Measurements from ENCODE around the gene ACY1.

The ACY1 gene

DNA sequence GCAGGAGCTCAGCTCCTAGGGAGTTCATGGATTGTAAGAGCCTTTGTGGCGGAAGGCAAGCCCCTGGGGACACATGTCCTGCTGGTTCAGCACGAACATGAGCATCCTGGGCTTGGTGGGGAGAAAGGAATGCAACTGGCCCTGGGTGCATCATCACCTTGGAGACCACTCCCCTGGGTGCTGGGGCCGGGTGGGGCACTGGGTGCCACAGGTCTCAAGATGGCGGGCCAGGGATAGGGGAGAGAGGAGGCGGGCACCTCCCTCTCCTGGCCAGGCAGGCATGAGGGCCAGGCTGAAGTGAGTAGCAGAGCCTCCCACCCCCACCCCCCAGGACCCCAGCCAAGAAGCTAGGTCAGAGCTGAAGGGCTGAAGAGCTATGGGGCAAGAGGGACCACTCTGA lies 16.8 kb upstream of the ACY1 start:
- FAIRE-seq: no peak

DNA sequence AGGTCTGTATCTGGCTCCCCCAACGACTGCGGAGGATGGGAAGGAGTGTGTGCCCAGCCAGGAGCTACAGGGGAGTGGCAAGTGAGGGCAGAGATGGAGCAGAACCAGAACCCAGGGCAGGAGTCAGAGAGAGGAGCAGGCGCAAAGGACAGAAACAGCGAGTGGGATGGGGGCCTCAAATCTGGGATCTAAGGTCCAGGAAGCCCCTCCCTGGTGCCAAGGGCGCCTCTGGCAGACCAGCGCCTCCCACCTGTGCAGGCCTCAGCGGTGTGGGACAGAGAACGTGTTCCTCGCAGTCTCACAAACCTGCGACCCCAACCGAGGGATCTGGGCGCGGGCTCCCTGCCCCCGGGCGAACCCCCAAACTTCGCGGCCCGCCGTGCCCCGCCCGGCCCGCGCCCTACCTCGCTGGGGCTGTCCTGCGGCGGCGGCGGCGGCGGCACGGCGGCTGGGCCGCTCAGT lies 16.4 kb upstream of the ACY1 start:
- no peak for FAIRE-seq

DNA sequence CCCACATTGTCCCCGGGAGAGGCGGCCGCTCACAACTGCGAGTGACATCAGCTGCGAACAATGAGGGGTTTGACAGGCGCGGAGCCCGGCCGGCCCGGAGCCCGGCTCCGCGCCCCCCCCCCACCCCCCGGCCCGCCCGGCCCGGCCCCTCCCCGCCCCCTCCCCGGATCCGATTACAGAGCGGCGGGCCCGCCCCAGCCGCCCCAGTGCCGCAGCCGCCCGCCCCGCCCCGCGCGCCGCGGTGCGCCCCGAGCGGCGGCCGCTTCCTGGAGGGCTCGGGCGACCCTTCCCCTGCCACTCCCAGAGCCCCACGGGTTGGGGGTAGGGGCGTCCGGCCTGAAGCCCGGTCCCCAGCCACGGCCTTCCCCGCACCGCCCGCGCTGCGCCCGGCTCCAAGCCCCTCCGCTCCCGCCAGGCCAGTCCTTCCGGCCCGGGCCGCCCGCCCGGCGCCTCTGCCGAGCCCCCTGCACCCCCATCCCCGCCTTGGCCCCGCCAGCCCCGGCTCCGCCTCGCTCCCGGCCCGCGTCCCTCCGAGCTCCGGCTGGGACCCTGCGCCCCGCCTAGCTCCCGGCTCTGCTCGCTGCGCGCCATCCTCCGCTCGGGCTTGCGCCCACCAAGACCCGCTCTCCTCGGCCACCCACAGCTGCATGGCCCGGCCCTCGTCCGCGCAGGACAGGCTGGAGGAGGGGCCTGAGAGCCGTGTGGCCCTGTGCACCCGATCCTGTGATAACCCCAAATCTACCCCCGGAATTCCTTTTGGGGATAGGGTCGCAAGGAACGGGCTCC lies 15.8 kb upstream of the ACY1 start, which contains the start of gene PCBP4:
TSS of gene PCBP4 (minus strand) at position 71 of the 786 bp plus-strand sequence. CDS start 6,214 bp downstream, outside the sequence.
- FAIRE-seq: no peak

DNA sequence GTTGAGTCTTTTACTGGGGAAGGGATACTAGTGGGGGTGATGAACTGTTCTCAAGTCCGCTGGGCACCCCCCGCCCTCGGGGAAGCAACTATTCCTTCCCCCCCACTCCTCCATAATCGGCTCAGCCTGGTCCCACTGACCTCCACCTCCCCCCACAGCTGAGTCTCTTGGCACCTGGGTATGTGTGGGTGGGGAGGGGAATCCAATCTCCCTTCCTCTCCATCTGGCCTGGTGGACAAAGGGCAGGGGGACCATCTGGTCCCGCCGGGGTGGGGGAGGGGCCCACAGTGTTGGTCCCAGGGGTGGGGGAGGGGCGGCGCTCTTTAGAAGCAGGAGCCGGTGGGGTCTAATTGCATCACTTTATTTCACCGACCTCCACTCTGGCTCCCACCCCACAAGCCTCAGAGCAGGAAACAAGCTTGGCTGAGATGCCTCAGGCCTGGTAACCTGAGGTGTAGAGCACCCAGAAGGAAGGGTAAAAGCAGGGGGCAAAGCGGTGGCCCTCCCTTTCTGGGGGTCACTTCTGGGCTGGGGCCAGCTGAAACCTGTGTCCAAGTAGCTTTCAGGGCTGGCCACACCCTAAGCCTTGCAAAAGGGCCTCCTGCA lies 15.1 kb upstream of the ACY1 start:
- no peak for FAIRE-seq

DNA sequence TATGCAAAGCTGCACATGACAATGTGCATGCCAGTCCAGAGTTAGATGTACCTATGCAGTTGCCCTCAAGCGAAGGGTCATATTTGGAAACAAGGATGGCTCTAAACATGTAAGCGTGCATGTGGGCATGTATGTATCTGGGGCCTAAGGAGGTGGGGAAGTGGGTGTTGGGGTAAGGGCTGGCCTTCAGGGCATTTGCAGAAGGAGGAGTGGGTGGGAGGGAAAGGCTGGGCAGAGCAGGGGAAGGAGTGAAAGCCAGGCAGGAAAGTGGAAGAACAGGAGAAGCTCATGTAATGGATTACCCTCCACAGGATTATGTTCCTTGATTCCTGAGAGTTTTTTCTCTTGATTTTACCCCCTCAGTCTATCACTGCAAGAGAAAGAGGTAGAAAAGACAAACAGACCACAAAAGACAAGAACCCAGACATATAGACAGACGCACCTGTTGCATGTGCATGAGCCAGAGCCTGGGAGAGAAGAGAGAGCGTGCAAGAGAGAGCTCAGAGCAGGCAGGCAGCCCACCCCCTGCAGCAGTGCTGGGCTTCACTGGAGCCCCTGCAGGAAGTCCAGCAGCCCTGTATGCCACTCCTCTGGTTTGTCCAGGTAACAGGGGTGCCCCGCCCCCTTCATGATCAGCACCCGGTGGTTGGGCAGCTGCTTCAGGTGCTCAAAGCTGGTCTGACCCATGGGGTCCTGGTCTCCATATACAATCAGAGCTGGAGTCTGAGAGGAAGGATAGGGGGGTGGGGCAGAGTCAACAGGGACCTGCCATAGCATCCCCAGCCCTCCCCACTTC lies 14.3 kb upstream of the ACY1 start:
- no peak for FAIRE-seq

DNA sequence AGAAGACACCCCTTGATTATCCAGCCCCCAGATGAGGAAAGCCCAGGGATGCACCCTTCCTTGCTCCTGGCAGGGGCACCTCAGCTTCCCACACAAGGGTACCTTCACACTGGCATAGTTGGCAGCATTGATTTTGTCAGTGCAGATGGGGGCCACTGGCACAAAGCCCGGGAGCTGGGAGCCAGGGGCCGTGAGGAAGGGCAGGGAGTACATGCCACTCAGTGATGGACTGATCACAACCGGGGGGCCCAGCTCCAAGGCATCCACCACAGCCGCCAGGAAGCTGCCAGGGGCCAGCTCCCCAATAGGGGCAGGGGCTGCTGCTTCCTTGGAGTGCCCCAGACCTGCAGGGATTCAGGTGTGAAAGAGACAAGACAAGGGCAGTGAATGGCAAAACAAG lies 13.5 kb upstream of the ACY1 start:
- FAIRE-seq: no peak

DNA sequence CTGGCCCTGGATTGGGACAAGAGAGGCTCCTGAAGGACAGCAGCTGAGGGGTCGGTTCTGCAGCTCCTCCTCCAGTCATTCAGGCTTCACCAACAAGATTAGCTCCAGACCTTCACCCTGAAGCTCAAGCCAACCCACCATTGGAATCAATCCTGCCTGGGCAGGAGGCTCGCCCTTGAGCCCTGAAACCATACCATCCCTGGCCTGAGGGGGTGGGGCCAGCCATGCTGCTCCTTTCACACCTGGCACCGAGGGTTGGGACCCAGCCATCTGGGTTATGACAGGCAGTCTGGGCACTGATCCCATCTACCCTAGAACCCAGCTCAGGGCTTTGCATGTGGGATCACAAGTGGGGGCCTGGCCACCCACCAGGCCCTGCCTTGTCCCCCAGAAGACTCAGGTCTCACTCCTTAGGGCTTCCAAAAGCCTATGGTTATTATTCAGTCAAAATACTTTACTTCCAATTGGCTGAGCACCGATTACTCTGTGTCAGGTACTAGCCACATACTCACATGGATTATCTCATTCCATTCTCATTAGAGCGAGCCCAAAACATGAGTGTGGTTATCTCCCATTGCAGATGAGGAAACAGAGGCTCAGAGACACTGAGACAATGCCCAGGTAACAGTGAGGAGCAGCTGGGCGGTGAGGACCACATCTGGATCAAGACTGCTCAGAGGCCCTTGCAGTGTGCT lies 12.6 kb upstream of the ACY1 start:
- FAIRE-seq: no peak

DNA sequence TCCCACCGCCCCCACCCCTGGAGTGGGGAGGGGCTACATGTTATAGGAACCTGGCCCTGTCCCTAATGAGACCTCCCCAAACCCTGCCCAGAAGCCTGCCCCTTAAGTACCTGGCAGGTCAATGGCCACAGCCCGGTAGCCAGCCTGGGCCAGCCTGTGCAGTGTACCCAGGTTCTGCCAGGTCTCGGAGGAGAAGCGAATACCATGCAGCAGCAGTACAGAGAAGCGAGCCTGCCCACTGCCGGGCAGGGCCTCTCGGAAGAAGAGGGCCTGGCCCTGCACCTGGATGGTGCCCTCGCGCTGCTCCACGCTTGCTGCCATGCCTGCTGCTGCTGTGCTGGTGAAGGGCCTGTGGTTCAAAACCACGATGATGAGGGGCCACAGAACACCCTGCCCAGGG lies 12.0 kb upstream of the ACY1 start:
- no peak for FAIRE-seq

DNA sequence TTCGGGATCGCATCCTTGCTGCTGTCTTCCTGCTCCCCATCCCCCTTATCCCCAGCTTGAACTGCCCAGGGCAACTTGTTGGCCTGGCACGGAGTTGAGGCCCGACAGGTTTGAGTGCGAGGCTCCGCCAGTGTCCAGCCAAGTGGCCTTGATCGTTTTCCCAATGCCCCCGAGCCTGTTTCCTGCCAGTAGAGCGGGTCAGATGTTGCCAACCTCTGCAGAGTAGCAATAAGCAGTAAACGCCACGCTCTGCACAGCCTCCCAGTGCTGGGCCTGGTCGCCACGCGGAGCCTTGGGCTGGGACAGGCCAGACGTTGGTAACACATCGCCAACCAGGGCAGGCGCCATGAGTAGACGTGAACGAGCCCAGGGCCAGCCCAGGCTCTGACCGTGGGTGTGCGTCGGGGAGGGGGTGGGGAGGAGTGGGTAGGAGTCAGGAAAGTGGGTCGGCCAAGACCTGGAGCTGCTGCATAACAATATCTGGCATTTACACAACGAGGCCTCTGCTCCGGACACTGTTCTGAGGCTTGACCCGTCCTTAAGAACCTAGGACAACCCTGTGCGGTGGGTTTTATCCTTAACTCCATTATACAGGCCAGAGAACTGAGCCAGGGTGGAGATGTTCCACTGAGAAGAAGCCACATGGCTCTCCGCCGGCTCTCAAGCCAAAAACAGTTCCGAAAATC lies 8.9 kb upstream of the ACY1 start:
- no peak for FAIRE-seq

DNA sequence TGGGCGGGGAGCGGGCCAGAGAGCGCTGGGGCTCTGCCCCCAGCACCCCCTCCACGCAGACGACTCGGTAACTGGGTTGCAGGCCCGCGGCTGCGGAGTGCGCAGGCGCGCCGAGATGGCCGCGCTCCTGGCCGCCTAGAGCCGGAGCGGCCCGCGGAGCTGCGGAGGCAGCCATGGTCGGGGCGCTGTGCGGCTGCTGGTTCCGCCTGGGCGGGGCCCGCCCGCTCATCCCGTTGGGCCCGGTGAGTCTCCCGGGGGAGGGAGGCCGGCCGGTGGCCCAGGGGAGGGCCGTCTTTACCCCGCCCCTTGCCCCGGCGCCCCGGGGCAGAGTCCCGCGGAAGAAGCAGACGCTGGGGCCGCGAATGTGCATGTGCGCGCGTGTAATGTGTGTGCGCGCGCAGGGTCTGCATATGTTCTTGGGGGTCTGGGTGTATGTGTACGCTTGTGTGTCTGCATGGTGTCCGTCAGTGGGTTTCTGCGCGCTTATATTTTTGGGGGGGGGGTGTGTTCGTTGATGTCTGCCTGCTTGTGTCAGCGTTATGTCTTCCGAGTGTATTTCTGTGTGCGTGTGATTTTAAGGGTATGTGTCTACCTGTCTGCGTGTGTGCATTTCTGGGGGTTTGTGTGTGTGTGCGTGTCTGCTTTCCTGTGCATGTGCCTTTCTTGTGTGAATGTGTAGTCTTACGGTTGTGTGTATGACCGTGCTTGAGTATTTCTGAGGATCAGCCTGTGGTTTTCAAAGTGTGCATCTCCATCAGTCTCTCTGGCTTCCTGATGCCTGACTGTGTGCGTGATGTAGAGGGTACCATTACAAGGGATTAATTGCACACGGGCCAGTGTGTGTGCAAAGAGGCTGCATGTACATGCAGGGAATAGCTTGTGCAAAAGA lies 8.1 kb upstream of the ACY1 start, which contains the start of gene ABHD14A:
TSS of gene ABHD14A (plus strand) at position 102 of the 889 bp plus-strand sequence. CDS start at position 174, 72 bp downstream.
- FAIRE-seq: no peak

DNA sequence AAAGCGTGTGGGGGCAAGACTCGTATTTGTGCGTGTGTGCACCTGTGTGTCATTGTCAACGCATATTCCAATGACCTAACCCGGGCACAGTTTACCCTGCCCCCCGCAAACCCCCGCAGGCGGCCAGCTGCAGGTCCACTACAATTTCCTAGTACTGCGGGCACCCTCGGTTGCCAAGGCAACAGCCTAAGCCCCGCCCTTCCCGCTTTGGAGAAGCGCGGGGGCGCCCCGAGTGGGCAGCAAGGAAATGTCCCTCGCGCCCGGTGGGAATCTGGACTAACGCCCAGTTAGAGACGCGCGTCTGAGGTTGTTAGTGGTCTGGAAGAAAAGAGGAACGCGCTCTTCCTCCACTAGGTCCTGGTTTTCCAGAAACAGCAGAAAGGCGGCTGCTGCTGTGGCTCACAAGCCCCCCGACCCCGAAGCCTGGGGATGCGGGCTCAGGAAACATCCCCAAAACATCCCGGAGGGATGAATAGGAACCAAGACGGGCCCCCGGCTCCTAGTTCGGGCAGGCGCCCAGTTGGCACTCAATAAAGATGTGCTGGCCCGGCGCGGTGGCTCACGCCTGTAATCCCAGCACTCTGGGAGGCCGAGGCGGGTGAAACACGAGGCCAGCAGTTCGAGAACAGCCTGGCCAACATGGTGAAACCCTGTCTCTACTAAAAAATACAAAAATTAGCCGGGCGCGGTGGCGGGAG lies 7.3 kb upstream of the ACY1 start:
- FAIRE-seq: no peak

DNA sequence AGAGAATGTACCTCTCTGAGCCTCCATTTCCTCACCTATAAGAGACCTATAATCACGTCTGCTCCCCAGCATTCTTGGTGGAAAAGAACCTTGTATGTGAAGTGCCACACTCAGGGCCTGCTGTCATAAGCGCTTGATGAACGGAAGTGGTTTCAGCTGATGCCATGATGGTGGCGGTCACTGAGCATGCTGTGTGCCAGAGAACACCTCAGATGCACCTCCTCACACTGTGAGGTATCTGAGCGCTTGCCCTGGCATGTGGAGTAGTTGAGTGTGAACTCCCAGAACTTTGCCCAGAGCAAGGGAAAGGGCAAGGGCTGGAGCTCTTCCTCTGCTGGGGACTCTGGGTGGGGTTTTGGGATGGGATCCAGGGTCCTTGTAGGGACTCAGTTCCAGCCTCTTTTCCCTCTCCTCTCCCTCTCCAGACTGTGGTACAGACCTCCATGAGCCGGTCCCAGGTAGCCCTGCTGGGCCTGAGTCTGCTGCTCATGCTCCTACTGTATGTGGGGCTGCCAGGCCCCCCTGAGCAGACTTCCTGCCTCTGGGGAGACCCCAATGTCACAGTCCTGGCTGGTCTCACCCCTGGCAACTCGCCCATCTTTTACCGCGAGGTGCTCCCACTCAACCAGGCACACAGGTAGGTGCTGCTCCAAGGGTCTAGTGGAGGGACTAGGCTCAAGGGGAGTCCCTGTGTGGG lies 5.7 kb upstream of the ACY1 start:
- FAIRE-seq: no peak

DNA sequence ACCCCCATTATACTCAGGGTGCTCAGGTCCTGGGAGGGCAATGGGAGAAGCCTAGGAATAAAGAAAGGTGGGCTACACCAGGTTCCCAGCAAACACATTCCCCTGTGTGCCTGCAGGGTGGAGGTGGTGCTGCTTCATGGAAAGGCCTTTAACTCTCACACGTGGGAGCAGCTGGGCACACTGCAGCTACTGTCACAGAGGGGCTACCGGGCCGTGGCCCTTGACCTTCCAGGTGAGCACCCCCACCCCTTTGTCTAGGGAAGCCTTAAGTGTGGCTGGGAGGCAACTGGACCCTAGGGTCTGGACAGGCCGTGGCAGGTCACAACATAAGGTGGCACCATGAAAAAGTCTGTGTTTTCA lies 5.2 kb upstream of the ACY1 start:
- FAIRE-seq: no peak

DNA sequence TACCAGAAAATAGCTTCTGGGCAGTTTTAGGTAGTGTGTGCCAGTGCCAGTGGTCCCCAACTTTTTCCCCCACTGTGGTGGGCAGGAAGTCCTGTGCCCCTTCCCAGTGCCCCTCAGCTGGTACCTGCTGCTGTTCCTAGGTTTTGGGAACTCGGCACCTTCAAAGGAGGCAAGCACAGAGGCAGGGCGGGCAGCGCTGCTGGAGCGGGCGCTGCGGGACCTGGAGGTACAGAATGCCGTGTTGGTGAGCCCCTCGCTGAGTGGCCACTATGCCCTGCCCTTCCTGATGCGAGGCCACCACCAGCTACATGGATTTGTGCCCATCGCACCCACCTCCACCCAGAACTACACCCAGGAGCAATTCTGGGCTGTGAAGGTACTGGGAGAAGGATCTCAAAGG lies 3.1 kb upstream of the ACY1 start:
- no peak for FAIRE-seq

DNA sequence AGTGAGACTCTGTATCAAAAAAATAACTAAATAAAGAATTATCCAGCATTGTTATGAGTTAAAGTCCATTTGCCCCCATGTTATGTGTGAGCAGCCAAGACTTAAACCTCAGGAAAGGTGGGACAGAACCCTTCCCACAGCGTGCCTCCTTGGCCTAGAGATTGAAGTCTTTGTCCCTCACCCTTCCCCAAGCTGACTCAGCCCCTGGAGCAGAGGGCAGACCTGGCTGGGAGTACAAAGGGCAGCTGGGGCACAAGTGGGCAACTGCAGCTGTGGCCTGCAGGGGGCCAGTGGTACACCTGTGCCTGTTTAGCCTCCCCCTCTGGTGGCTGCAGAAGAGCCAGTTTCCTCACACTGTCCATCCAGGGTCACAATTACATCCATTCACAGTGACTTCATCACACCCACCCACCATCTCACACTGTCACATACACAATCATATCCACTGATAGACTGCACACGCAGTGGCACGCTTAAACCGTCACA lies 940 bp upstream of the ACY1 start:
- no peak for FAIRE-seq

DNA sequence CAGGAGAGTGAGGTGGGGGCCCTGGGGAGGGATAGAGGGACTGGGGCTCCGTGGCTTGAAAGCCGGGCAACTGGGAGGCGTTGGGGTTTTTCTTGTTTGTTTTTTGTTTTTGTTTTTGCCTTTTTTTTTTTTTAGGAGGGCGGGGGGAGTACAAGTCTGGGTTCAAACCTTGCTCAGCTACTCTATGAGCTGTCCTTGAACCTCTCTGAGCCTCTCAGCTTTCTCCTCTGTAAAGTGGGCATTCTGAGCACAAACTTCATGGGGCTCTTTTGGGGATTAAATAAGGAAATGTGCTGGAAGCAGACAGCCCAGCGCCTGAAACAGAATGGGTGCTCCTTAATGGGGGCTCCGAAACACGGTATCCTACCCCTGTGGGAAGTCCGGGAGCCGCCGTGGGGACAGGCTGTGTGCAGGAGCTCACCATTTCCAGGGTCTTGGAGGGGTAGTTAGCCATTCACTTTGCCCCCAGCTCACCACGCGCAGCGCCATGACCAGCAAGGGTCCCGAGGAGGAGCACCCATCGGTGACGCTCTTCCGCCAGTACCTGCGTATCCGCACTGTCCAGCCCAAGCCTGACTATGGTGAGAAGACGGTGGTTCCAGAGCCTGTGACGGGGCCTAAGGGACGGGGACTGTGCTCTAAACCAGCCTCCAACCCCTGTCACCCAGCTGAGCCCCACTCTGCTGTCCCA lies 388 bp downstream of the ACY1 start:
- no peak for FAIRE-seq

DNA sequence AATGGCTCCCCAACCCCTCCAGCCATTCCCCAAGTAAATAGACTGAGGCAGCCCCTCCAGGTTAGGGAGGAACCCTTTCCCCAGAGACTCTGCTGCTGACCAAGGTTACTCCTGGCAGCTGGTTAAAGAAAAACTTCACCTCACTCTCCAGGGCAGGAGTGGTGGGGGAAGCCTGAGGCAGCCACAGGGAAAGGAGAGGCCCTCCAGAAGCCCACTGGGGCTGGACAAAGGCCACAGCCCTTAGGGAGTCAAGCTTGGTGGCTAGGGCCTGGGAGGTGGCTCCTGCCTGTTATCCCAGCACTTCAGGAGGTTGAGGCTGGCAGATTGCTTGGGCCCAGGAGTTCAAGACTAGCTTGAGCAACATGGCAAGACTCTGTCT lies 923 bp downstream of the ACY1 start:
- no peak for FAIRE-seq

DNA sequence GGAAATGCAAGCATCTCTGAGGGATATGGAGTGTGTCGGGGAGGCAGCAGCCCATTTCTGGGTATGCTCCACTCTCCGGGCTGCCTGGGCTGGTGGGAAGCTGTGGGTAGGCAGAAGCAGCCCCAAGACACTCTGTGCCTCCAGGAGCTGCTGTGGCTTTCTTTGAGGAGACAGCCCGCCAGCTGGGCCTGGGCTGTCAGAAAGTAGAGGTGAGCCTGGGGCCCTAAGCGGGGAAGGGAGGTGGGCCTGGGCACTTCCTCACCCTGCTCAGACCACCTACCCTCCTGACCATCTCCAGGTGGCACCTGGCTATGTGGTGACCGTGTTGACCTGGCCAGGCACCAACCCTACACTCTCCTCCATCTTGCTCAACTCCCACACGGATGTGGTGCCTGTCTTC lies 1.7 kb downstream of the ACY1 start:
- FAIRE-seq: no peak
